LHCN-M2 (cell line): ENCODE measurements around the gene ZNF783. TPM values are rescaled to one million over a fixed set of nuclear protein-coding genes. Genes with fewer than 3 reads are reported as not detected.
"Not testable (repeated sequence)": the region's sequence is repeated elsewhere in the genome, so short reads cannot be mapped to it uniquely, and the experiment has no call there.

Source experiments
- DNase-seq: peaks from one replicate; pipeline ENCODE4 v3.0.0-alpha.2; 2012; ENCODE audit warnings: low read depth
- polyA plus RNA-seq: library from polyadenylated mRNA; unstranded; fragments of >200 nt; gene quantifications from one replicate; pipeline ENCODE4 v1.2.1, GENCODE V29; 2012; ENCODE audit warnings: missing spikeins
- total RNA-seq: library from RNA; depleted of rRNA; stranded (reverse); fragments of >200 nt; gene quantifications from 2 replicates; pipeline ENCODE4 v1.2.3, GENCODE V29; 2014; rRNA removed

The ZNF783 gene
- 16.6 and 17.6 TPM in 2 replicates for total RNA-seq
- 3.9 TPM for polyA plus RNA-seq

DNA sequence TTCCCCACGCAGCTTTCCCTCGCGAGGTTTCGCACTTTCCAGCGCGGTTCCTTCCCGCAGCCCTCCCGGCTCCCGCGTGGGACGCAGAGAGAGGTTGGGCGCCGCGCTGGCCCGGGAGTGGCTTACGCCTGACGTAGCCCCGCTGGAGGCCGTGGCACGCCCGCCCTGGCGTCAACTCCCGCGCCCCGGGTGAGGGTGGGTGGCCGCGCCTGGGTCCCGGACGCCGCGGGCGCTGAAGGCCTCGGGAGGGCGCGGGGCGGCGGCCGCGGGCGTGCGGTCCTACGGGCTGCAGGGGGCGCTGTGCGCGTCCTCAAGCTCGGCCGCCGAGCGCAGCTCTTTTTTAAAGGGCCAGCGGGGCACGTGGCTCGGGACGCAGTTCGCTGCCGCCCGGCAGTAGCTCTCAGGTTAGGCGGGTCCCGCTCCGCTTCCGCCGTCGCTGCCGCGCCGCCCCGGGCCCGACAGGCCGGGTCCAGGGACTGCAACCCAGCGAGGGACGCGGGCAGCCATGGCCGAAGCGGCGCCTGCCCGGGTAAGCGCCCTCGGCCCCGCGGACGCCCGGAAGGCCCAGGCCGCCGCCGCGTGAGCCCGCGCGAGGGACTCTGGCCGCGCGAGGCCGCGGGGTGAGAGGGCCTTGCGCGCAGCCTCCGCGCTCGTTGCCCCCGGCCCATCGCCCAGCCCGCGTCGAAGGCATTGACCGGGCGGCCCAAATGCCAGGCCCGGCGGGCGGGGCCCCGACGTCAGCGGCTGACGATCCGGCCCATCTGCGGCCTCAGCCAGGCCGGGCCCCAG lies at the start of gene ZNF783:
TSS of gene ZNF783 (plus strand) at position 368 of the 789 bp plus-strand sequence. CDS start at position 506, 138 bp downstream.
- peak; percentile 92 for DNase-seq

- DNase-seq: no peak
Observed at GRCh38 chr7:149214020-149214720, 47.8 kb upstream of the ZNF783 start.

GRCh38 chr7:149216402-149216801 lies 45.6 kb upstream of the ZNF783 start:
- DNase-seq: no peak

DNA sequence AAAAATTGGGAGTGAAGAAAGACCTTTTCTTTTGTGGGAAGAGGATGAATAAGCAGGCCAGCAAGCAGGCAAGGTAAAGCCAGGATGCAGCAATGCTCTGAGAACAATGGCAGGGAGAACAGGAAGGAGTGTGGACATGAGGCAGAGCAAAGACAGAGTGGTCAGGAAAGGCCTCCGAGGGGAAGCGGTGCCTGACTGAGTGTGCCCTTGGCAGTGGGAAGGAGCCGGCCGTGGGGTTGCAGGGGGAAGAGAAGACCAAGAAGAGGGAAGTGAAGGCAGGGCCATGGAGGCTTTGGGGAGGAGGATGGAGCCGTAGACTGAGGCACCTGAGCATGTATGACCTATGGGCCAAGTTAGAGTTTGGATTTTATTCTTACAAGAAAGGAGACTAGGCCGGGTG lies 44.4 kb upstream of the ZNF783 start:
- DNase-seq: no peak

GRCh38 chr7:149218469-149219420 lies 43.3 kb upstream of the ZNF783 start:
- DNase-seq: no peak

GRCh38 chr7:149220534-149220933 lies 41.5 kb upstream of the ZNF783 start:
- DNase-seq: peak; percentile 77

DNA sequence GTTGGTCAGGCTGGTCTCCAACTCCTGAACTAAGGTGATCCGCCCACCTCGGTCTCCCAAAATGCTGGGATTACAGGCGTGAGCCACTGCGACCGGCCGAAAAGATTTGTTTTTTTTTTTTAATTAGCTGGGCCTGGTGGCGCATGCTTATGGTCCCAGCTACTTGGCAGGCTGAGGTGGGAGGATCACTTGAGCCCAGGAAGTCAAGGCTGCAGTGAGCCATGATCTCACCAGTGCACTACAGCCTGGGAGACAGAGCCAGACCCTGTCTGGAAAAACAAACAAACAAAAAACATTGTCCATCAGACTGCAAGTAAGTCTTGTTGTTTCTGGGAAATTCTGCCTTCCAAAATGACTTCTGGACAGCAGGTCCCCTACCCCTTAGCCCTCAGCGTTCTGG lies 38.8 kb upstream of the ZNF783 start:
- DNase-seq: no peak

GRCh38 chr7:149223761-149224160 lies 38.2 kb upstream of the ZNF783 start:
- DNase-seq: no peak

- no peak for DNase-seq
Observed at GRCh38 chr7:149224352-149224751, 37.6 kb upstream of the ZNF783 start.

DNA sequence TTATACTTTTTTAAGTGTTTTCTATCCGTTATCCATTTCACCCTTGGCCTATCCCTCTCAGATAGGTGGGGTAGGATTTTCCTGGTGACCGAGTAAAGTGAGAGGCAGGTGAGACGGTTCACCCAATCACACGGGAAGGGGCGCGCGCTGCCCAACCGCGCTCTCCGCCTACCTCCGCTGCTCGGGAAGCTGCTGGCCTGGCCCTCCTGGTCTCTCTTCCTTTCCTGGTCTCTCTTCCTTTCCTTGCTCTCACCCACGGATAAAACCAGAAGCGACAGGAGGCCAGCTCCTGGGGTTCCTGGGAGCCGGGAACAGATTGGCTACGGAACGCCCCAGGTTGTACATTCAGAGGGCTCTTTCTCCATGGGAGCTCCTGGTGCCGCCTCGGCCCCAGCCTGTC lies 36.9 kb upstream of the ZNF783 start:
- no peak for DNase-seq

DNA sequence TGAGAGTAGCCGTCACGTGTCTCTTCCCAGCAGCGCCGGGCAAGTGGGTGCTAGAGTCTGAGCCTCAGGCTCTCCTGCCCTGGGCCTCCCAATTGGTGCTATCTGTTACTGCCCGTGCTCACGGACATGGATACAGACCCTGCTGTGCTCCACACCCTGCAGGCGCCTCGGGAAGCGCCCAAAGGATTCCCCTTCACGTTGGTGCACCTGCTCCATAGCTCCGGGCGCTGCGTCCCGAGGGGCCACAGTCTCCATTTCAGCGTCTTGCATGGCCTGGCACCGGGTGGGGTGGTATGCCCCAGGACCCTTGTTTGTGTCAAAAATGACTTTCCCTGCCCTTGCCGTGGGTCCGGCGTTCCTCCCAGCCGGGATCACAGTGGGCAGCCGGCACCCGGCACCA lies 36.3 kb upstream of the ZNF783 start:
- no peak for DNase-seq

- DNase-seq: not testable (repeated sequence)
Observed at GRCh38 chr7:149226366-149226765, 35.6 kb upstream of the ZNF783 start.

- no peak for DNase-seq
Observed at GRCh38 chr7:149226840-149227494, 35.0 kb upstream of the ZNF783 start.

DNA sequence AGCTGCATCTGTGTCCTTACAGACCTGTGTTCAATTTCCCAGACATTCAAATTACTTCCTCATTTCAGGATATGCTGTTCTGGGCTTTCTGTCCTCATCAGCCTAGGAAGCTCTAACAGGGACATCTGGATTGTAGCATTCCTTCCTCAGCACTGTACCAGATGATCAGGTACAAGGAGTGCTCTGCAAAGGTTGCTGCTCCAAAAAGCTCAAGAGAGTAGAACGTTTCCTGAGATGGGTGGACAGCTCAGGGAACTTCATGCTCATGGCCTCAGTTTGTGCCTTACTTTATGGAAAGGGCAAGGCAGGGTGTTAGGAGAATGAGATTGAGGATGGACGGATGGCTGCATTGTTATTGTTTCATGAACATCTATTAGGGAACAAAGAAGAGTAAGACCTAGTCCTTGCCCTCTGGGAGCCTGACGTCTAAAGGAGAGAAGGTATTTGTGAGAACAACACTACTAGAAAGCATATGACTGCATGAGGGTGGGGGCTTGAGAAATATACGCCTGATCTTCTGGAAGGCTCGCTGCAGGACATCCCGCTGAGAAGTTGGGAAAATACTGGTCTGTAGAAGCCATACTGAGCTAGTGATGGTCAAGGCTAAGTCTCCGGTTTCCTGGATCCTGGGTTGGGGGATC lies 33.0 kb upstream of the ZNF783 start:
- DNase-seq: no peak

GRCh38 chr7:149229526-149229925 lies 32.5 kb upstream of the ZNF783 start:
- DNase-seq: no peak

DNA sequence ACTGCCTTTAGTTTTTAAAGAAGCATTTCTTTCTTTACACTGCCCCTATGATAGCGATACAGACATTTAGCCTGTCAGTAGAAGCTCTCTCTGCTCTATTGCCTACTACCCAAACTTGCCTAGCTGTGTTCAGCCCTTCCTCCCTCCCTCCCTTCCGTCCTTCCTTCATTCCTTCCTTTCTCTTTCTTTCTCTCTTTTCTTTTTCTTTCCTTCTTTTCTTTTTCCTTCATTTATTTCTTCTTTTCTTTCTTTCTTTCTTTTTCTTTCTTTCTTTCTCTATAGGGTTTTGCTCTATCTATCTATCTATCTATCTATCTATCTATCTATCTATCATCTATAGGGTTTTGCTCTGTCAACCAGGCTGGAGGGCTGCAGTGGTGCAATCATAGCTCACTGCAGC lies 29.6 kb upstream of the ZNF783 start:
- DNase-seq: no peak

DNA sequence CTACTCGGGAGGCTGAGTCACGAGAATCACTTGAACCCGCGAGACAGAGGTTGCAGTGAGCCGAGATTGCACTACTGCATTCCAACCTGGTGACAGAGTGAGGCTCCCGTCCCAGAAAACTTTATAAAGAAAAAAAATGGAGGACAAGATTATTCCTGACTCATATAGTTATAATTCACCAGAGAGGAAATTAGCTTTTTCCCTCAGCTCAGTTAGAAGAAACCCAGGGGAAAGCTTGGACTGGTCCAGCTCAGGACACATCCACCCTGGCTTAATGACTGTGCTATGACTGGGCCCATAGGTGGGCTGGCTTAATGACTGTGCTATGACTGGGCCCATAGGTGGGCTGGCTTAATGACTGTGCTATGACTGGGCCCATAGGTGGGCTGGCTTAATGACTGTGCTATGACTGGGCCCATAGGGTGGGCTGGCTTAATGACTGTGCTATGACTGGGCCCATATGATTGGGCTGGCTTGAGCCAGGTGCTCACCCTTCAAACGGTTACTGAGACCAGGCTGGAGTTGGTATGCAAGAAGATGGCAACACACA lies 28.3 kb upstream of the ZNF783 start:
- peak; percentile 93 for DNase-seq

DNA sequence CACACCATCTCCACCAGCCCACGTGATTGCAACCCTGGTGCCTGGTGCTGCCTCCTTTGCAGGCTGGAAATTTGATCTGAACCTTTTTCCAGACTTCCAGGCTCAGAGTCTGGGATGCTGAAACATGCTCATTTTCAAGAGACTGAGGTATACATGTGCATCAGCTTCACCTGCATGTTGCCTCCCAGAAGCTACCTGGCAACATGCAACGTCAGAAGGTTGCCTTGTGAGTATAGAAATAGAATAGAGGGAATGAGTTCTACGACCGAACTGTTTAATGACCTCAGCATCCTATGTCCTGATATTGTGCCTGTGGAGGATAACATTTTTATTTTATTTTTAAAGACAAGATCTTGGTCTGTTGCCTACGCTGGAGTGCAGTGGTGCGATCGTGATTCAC lies 24.5 kb upstream of the ZNF783 start:
- no peak for DNase-seq

- peak; percentile 54 for DNase-seq
Observed at GRCh38 chr7:149238051-149238450, 23.9 kb upstream of the ZNF783 start.

DNA sequence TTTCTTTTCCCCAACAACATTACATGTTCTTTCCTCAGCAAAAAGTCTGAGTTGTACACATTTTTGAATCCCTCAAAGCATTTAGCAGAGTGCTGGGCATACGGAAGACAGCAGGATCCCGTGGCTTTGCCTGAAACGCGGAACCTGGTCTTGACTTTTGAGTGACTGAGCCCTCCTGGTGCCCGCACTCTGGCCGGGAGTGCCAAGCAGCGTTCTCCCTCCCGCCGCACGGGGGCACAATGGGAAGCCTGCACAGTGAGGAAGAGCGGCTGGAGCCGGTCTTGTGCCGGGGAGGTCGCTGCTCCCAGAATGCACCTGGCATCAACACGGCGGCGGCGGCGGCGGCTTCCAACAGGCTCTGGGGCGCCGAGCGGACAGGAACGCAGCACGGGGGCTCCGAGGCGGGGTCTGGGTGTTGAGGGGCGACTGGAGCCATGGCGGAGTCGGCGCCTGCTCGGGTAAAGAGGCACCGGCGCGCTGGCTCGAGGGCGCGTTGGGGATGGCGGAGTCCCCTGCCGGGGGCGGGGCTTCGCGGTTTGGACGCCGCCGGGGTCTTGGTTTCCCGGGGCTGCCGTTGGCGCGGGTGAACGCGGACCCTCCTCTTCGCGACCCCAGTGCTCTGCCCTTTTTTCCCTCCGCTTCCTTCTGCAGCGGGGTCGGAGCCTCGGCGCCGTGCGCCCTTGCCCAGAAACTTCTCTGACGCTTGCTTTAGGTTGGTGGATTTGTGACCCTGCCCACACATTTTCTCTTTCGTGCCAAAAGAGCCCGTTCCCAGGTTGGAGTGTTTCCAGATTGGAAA lies 22.5 kb upstream of the ZNF783 start, which contains the start of gene ZNF212:
TSS of gene ZNF212 (plus strand) at position 307 of the 799 bp plus-strand sequence. CDS start at position 435, 128 bp downstream.
- DNase-seq: peak; percentile 91
